Femur (tissue), 1 donor: ENCODE measurements around the gene GPR89A.
"Not testable (repeated sequence)": the region's sequence is repeated elsewhere in the genome, so short reads cannot be mapped to it uniquely, and the experiment has no call there.

Source experiments
- DNase-seq: peaks from one replicate; pipeline ENCODE4 v3.0.0-alpha.2; 2017

The GPR89A gene

DNA sequence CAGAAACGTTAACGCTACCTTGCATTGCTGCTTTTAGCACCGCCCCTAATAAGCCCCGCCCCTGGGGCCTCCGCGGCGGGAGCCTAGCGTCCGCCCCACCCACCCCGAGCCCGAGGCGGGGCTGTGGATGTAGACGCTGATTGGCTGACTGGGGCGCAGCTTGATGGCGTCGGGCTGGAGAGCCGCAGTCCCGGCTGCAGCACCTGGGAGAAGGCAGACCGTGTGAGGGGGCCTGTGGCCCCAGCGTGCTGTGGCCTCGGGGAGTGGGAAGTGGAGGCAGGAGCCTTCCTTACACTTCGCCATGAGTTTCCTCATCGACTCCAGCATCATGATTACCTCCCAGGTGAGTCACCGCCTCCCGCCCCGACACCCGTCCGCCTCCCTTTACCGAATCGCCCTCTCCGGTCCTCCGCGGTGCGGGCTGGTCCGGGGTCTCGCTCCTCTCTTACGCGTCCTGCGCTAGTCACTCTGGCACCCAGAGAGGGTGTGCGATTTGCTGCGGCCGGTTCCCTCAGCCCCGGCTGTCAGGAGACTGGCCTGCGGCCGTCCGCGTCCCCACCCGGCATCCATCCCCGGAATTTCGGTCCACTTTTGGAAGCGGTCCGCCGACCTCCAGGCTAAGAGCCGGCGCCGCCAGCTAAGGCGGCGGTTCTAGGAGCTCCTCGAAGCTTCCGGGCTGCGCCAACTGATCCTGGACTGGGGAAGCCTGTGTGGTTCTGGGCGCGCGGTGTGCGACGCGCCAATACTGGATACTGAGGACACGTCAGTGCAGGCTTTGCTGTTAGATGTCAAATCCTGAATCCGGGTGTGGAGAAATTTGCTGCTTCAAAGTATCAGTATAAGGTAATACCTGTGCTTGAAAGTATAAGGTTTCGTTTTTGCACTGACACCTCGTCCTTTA, at the start of gene GPR89A:
TSS of gene GPR89A (plus strand) at position 156 of the 901 bp plus-strand sequence. CDS start at position 302, 146 bp downstream.
- DNase-seq, result peak; percentile 97

- DNase-seq, result not testable (repeated sequence)
Observed at GRCh38 chr1:145586820-145587219, 21.0 kb upstream of the GPR89A start.

DNA sequence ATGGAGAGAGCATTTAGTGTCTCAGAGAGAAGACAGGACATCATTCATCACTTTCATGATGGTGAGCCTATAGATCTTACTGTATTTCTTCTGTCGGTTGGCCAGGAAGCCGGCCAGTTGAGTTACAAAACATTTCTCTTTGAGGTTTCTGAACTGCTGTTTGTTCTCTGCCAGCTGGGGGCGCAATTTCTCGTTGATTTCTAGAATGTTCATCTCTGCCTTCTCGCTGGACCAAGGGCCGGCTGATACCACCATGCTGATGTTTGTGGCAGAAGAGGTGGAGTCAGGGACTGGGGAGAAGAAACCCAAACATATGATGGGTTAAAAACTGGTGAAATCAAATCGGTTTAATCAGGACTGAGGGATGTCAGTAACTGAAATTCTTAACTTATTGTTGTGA, 17.0 kb upstream of the GPR89A start:
- DNase-seq, result not testable (repeated sequence)

DNA sequence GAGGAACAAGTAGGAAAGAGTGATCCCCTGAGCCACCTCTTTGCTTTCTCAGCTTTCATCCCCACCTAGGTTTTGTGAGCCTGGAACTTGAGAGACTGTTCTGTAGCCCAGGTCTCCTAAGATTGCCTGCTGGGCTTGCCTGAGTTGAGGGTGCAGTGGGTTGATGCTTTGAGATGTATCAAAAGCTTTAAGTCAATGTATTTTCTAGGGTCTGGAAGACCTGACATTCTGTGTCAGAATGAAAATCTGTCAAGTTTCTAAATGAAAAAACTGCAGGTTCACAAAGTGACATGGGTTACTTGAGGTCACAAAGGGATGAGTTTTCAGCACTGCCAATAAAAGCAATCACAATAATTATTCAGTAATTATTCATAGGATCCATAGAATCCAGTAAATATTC, 15.4 kb upstream of the GPR89A start:
- DNase-seq, result not testable (repeated sequence)

- not testable (repeated sequence) for DNase-seq
Observed at GRCh38 chr1:145595421-145595820, 12.4 kb upstream of the GPR89A start.

GRCh38 chr1:145596236-145596635, 11.6 kb upstream of the GPR89A start:
- not testable (repeated sequence) for DNase-seq

- not testable (repeated sequence) for DNase-seq
Observed at GRCh38 chr1:145599426-145599825, 8.4 kb upstream of the GPR89A start.

DNA sequence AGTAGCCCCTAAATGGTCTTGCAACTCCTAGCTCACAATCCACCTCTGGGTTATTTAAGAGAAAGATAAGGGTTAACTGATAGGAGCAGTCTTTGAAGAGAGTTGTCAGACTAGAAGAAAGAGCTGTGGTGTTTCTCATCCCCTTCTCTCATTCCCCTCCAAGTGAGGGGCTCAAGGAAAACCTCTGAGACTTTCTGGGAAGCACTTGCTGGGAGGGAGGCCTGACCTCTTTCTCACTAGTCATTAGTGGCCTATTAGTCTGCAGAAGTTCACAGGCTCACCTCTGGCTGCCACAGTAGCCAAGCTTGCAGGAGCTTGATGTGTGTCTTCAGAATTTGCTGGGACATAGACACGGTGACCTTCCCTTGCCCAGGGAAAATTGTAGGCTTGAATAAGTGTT, 6.2 kb upstream of the GPR89A start:
- no peak for DNase-seq

DNA sequence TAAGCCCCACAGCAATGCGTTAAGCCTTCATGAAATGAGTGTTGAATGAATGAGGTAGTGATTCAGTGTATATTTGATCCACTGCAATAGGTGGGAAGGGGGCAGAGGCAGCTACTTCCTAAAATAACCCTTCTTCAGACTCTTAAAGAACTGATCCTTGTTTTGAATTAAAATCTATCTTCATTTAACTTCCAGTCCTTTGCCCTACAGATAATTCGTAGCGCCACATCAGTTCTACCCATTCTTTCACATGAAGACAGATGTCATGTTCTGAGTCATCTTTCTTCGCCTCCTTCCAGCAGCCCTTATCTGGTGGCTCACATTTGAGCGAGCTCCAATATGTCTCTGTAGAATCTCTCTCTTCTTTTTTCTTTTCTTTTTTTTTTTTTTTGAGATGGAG, 948 bp upstream of the GPR89A start:
- not testable (repeated sequence) for DNase-seq

GRCh38 chr1:145607289-145607688, 499 bp upstream of the GPR89A start:
- not testable (repeated sequence) for DNase-seq

- DNase-seq, result not testable (repeated sequence)
Observed at GRCh38 chr1:145610744-145611143, 3.0 kb downstream of the GPR89A start.

DNA sequence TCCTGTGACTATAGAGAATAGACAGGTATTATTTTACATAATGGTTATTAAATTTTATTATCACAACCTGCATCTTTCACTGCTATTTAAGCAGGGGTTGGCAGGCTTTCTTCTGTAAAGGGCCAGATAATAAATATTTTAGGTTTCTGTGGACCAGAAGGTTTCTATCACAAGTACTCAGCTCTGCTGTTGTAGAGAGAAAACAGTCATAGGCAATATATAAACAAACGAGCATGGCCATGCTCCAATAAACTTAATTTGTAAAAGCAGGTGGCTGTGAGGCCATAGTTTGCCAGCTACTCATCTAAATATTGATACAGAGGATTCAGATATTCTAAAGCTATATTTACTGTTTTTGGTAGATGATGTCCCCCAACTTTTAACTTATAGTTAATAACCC, 12.3 kb downstream of the GPR89A start:
- DNase-seq, result not testable (repeated sequence)

- DNase-seq, result not testable (repeated sequence)
Observed at GRCh38 chr1:145622177-145622576, 14.4 kb downstream of the GPR89A start.

- DNase-seq, result not testable (repeated sequence)
Observed at GRCh38 chr1:145636237-145636636, 28.4 kb downstream of the GPR89A start.

GRCh38 chr1:145641886-145642285, 34.1 kb downstream of the GPR89A start:
- not testable (repeated sequence) for DNase-seq

DNA sequence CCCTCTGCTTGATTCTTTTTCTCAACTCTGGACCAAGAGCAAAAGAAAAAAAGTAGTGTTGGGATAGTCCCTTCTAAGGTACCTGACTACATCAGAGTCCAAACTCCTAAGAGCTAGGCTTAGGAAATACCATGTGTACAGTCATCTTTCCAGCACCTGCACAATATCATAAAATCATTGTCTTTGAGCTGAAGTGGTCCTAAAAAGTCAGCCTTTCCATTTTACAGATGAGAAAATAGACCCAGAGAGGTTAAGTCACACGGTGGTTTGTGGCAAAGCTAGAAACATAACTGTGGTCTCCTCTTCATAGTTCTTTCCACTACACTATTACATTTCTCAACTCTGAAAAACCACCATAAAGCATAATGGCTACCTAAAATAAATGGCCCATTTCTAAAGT, 36.2 kb downstream of the GPR89A start:
- DNase-seq, result not testable (repeated sequence)

DNA sequence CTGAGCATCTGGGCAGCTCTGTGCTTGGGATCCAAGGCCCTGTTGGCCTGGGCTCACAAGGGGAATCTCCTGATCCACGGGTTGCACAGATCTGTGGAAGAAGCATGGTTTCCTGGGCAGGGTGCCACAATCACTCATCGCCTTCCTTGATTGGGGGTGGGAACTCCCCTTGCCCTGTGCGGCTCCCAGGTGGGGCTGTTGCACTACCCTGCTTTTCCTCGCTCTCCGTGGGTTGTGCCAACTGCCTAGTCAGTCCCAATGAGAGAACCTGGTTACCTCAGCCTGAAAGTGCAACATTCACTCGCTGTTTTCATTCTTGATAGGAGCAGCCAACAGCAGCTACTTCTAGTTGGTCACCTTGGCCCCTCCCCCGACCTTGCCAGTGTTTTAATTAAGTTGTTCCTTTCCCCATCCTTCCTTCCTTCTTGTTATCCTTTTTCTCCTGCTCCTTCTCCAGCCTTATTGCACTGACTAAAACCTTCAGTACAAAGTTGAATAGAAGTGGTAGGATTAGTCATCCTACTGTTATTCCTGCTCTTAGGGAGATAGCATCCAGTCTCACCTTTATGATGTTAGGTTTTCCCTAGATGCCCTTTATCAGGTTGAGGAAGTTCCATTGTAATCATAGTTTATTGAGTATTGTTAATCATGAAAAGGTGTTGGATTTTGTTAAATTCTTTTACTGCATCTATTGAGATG, 48.6 kb downstream of the GPR89A start:
- DNase-seq, result not testable (repeated sequence)

DNA sequence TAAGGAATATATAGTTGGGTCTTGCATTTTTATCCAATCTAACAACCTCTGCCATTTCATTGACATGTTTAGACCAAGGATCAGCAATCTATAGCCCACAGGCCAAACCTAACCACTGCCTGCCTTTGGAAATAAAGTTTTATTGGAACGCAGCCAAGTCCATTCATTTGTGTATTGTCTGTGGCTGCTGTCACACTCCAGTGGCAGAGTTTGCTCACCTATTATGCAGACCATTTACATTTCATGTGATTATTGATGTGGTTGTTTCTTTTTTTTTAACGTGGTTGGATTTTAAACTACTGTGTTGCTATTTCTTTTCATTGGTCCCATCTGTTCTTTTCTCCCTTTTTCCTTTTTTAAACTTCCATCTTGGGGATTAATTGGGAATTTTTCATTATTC, 54.7 kb downstream of the GPR89A start:
- DNase-seq, result not testable (repeated sequence)

GRCh38 chr1:145665015-145665414, 57.2 kb downstream of the GPR89A start:
- DNase-seq, result not testable (repeated sequence)

GRCh38 chr1:145670995-145671745, 63.4 kb downstream of the GPR89A start:
- DNase-seq, result not testable (repeated sequence)

GRCh38 chr1:145673217-145673616, 65.4 kb downstream of the GPR89A start:
- not testable (repeated sequence) for DNase-seq

DNA sequence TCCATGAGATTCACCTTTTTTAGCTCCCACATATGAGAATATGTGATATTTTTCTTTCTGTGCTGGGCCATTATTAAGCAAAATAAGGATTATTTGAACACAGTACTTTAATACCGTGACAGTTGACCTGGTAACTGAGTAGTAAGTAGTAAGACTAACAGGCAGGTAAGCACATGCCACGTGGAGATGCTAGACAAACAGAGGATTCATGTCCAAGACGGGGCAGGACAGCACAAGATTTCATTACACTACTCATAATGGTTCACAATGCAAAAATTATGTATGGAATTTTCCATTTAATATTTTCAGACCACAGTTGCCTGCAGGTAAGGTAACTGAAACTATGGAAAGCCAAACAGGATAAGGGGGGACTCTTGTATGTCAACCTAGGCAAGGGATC, 77.1 kb downstream of the GPR89A start:
- DNase-seq, result not testable (repeated sequence)

DNA sequence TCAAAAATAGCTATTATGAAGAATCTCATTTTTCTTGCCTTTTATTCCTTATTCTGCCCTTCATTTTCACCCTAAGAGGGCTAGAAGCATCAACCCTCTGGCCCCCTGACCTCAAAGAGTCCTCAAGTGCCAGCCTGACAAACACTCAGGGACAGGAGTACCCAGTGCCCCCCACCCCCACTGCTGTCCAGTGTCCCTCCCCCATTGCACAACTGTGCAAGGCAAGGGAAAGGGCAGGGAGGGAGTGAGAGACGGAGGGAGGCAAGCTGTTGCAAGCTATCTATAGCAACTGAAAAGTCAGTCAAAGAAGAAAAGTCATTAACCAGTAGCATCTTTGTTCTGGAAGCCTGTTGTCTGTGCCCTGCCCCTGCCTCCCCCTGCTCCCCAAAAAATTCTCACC, 78.3 kb downstream of the GPR89A start:
- DNase-seq, result not testable (repeated sequence)
